BJ (cell line): ENCODE measurements around the gene PRRT2. TPM values are rescaled to one million over a fixed set of nuclear protein-coding genes. Genes with fewer than 3 reads are reported as not detected.

ENCODE experiments used
- CTCF ChIA-PET: fragments of 350-600 bp; formaldehyde crosslinking; extraction: SDS; loops from one replicate; lab custom pipeline; 2021; ENCODE audit warnings: antibody characterized with exemption, inconsistent platforms; lab: Yijun Ruan, JAX
- POLR2A ChIA-PET: fragments of 300-600 bp; sonication (Branson Sonifier 250); formaldehyde crosslinking; extraction: SDS; loops from one replicate; lab custom pipeline; 2021; ENCODE audit warnings: antibody characterized with exemption; lab: Charles Lee
- DNase-seq: peaks from one replicate; pipeline ENCODE4 v3.0.0-alpha.2; 2011; ENCODE audit warnings: low read depth
- H3K27me3 ChIP-seq: 2 replicates; pipeline ENCODE4 v1.6.0; 2011; ENCODE audit warnings: low read length; ENCODE audit not compliant: control insufficient read depth, insufficient read depth
- H3K36me3 ChIP-seq: 2 replicates; pipeline ENCODE4 v1.5.1; 2011; ENCODE audit warnings: low read length; ENCODE audit not compliant: control insufficient read depth, insufficient read depth
- H3K4me3 ChIP-seq: 2 replicates; pipeline ENCODE4 v1.5.1; 2011; ENCODE audit warnings: low read depth, mild to moderate bottlenecking, control low read depth, low read length
- polyA plus RNA-seq: library from polyadenylated mRNA; depleted of rRNA; stranded (reverse); fragments of >200 nt; gene quantifications from 2 replicates; pipeline ENCODE4 v1.2.3, GENCODE V29; 2011
- TF ChIP-seq, protein P1 (sequence below): IDR thresholded peaks from 2 replicates; pipeline ENCODE4 v1.5.1; 2011; ENCODE audit warnings: low read depth, mild to moderate bottlenecking, control low read depth, inconsistent platforms, low read length, moderate library complexity; ENCODE audit not compliant: insufficient read depth

PRRT2 gene
- polyA plus RNA-seq, 1 experiment, result 7.6 TPM

DNA sequence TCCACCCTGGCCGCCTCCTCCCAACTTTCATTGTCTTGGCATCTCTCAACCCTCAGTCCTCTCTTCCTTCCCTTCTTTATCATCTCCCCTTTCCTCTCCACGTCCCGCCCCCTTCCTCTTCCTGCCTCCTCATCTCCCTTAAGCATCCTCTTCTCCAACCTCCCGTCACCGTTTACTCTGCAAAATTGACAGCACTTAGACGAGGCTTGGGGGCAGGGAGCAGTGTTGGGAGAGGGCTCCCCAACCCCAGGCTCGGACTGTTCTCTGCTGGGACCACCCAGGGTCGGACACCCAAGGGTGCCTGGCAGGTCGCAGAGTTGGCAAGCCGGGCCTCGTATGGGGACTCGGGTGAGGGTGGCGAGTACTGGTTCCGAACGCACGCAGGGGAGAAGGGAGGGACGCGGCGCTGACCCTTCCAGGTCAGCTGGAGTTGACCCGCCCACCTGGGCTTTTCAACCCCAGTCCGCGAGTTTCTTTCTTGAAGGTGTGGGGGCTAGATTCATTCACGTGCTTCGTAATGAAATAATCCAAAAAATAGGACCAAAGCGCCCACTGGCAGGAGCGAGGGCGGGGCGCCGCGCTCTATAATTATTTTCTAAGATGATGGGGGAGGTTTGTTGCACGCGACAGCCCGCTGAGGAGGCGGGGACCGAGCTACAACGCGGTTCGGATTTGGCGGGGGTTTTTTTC is 3.2 kb downstream of the PRRT2 start:
- Histone ChIP-seq H3K4me3 (peak overlapping the region; percentile 85), H3K27me3 (no peaks in the 10 kb centered on the region), H3K36me3 (peaks cover 7% of the 10 kb centered on the region)
- TF ChIP-seq, protein P1, sequence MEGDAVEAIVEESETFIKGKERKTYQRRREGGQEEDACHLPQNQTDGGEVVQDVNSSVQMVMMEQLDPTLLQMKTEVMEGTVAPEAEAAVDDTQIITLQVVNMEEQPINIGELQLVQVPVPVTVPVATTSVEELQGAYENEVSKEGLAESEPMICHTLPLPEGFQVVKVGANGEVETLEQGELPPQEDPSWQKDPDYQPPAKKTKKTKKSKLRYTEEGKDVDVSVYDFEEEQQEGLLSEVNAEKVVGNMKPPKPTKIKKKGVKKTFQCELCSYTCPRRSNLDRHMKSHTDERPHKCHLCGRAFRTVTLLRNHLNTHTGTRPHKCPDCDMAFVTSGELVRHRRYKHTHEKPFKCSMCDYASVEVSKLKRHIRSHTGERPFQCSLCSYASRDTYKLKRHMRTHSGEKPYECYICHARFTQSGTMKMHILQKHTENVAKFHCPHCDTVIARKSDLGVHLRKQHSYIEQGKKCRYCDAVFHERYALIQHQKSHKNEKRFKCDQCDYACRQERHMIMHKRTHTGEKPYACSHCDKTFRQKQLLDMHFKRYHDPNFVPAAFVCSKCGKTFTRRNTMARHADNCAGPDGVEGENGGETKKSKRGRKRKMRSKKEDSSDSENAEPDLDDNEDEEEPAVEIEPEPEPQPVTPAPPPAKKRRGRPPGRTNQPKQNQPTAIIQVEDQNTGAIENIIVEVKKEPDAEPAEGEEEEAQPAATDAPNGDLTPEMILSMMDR, result no peak
- POLR2A ChIA-PET, result interaction anchor here (0.7 to 1.2 kb wide), 4 partner anchors 8 to 274 kb away, joined by 4 to 21 read pairs (median 13); no protein-coding TSS in a partner anchor
- CTCF ChIA-PET, result interaction anchor here (0.6 to 2.2 kb wide), 14 partner anchors 8 to 181 kb away, joined by 3 to 15 read pairs (median 3); partner anchors contain the start of genes INO80E, KIF22 and MAZ
- DNase-seq, result no peak

DNA sequence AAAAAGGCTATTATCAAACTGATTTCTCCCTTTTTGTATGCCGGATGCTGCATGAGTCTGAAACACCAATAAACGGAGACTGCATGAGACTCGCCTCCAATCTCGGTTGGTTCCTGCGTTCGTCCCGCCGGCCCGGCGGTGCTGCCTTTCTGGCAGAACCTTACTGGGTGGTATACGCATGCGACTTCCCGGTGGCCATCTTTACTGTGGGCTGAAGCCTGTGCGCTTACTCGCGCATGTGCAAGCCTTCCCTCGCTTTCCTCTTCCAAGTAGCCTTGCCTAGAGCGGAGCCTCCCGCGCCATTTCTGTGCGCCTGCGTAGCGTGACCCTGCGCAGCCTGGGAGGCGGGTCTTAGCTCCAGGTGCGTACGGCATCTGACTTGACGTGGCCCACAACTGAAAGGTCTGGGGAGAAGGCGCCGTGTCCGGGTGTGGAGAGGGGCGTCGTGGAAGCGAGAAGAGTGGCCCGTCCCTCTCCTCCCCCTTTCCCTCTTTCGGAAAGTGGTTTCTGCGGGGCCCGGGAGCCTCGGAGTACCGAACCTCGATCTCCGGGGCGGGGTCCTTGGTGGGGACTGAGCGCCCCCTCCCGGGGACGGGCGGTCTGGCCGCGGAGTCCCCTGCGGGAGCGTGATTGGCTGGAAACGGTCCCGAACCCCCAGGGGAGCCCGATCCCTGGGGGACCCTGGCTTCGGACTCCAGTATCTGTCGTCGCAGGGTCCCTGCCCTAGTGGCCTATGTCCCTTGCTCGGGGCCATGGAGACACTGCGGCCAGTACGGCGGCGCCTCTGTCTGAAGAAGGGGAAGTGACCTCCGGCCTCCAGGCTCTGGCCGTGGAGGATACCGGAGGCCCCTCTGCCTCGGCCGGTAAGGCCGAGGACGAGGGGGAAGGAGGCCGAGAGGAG is 4.0 kb downstream of the PRRT2 start, which contains the start of gene PAGR1:
TSS of gene PAGR1 (plus strand) at position 360 of the 901 bp plus-strand sequence. CDS start at position 734, 374 bp downstream.
- H3K27me3 ChIP-seq, result no peaks in the 10 kb centered on the region
- TF ChIP-seq, protein P1, result peak; percentile 97
- H3K4me3 ChIP-seq, result peak within 1 kb of the TSS; percentile 85
- H3K36me3 ChIP-seq, result peaks cover 5% of the 10 kb centered on the region
- peak; percentile 98 for DNase-seq
- ChIA-PET POLR2A (interaction anchor here (0.7 to 1.2 kb wide), 5 partner anchors 9 to 274 kb away, joined by 3 to 21 read pairs (median 5); partner anchors contain the start of gene ALDOA), CTCF (interaction anchor here (0.6 to 2.4 kb wide), 22 partner anchors 8 to 192 kb away, joined by 3 to 15 read pairs (median 3); partner anchors contain the start of genes INO80E, KIF22 and MAZ)

DNA sequence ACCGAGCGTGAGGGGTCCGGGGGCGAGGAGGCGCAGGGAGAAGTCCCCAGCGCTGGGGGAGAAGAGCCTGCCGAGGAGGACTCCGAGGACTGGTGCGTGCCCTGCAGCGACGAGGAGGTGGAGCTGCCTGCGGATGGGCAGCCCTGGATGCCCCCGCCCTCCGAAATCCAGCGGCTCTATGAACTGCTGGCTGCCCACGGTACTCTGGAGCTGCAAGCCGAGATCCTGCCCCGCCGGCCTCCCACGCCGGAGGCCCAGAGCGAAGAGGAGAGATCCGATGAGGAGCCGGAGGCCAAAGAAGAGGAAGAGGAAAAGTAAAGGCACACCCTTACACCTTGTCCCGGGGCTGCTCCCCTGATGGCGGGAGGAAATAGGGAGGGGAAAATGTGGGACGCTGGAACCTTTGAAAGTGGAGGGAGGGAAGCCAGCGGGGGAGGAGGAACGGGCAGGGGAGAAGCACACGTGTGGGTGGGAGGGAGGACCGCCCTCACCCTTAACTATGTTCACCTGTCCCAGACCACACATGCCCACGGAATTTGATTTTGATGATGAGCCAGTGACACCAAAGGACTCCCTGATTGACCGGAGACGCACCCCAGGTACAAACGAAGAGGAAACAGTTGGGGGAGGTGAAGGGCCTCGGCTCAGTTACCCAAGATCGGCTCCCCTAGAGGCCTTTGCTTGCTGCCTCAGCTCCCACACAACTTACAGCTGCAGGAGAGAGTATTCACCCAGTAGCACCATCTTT is 4.9 kb downstream of the PRRT2 start:
- Histone ChIP-seq H3K36me3 (peaks cover 5% of the 10 kb centered on the region), H3K27me3 (no peaks in the 10 kb centered on the region), H3K4me3 (peak overlapping the region; percentile 85)
- POLR2A ChIA-PET, result interaction anchor here (0.7 kb wide), 1 partner anchor 249 kb away, joined by 3 read pairs; the partner anchor contains the start of gene ALDOA
- no peak for DNase-seq
- TF ChIP-seq, protein P1, result peak; percentile 19; the same call in 1 of the 2 replicates
- CTCF ChIA-PET, result interaction anchor here (0.6 to 2.4 kb wide), 15 partner anchors 9 to 191 kb away, joined by 3 to 15 read pairs (median 4); partner anchors contain the start of genes CDIPT, KIF22 and MAZ

DNA sequence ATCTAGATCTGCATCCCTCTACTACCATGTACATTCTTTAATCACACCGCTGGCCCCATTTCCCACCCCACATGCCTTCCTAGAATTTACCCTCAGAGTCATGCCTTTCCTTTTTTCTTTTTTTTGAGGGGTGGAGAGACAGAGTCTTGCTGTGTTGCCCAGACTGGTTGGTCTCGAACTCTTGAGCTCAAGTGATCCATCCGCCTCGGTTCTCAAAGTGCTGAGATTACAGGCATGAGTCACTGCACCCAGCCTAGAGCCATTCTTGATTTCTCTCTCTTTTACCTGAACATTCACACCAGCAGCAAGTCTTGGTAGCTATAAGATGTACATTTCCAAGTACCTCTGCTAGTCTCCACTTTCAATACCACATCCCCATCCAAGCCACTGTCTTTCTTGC is 6.1 kb downstream of the PRRT2 start:
- Histone ChIP-seq H3K4me3 (no peak overlapping the region), H3K27me3 (no peaks in the 10 kb centered on the region), H3K36me3 (peaks cover 5% of the 10 kb centered on the region)
- TF ChIP-seq, protein P1, result no peak
- ChIA-PET POLR2A (no interaction called here), CTCF (interaction anchor here (0.8 to 2.4 kb wide), 5 partner anchors 10 to 89 kb away, joined by 3 to 12 read pairs (median 3); no protein-coding TSS in a partner anchor)
- no peak for DNase-seq
